Measurements from ENCODE around the gene POU3F1. TPM values are rescaled to one million over a fixed set of nuclear protein-coding genes. Genes with fewer than 3 reads are reported as not detected.

Gene POU3F1
- total and polyA plus RNA-seq, 3 experiments from 2014 or later = 0.09 to 0.57 (median 0.44) TPM

- peak overlapping the region in 1 of 7 donors; percentile 34 for H3K4me3 Mint-ChIP-seq
- Histone ChIP-seq H3K4me3 (ENCODE audit: low read length) (no peak overlapping the region), H3K27me3 (ENCODE audit: insufficient read depth, low read length, poor library complexity, severe bottlenecking) (peaks cover 2% of the 10 kb centered on the region), H3K9me3 (ENCODE audit: low read length) (no peaks in the 10 kb centered on the region), H3K4me1 (ENCODE audit: insufficient read depth, low read length) (no peaks in the 10 kb centered on the region), H3K27ac (ENCODE audit: low read depth, low read length) (no peak overlapping the region), H3K36me3 (ENCODE audit: insufficient read depth, low read length) (no peaks in the 10 kb centered on the region)
- H3K36me3 Mint-ChIP-seq = no peaks in the 10 kb centered on the region
- ChIA-PET POLR2A (no interaction called here), CTCF (no interaction called here)
- DNase-seq = no peak
- H3K9me3 Mint-ChIP-seq = no peaks in the 10 kb centered on the region
- H3K4me1 Mint-ChIP-seq = peaks cover 11 to 21% (median 14%) of the 10 kb centered on the region in 3 donors
- H3K27me3 Mint-ChIP-seq = peaks cover 0 to 12% of the 10 kb centered on the region in 2 donors
- peak overlapping the region in 2 of 8 donors; percentile 37 to 60 for H3K27ac Mint-ChIP-seq
These were observed 3.9 kb upstream of the POU3F1 start for GRCh38 chr1:38050397-38051078.

GRCh38 chr1:38047603-38048141, 1.1 kb upstream of the POU3F1 start:
- H3K9me3 ChIP-seq (ENCODE audit: low read length) = no peaks in the 10 kb centered on the region
- Mint-ChIP-seq H3K36me3 (no peaks in the 10 kb centered on the region), H3K4me1 (peaks cover 13 to 28% (median 17%) of the 10 kb centered on the region in 3 donors), H3K27me3 (peaks cover 19 to 24% of the 10 kb centered on the region in 2 donors), H3K9me3 (no peaks in the 10 kb centered on the region), H3K27ac (no peak overlapping the region), H3K4me3 (peak overlapping the region; percentile 66 to 86 (median 77))
- H3K4me1 ChIP-seq (ENCODE audit: insufficient read depth, low read length) = peaks cover 11% of the 10 kb centered on the region
- H3K27ac ChIP-seq (ENCODE audit: low read depth, low read length) = no peak overlapping the region
- POLR2A ChIA-PET = no interaction called here
- DNase-seq = no peak
- CTCF ChIA-PET = interaction anchor here (0.8 to 1.2 kb wide), 3 partner anchors 9 to 21 kb away, joined by 3 read pairs; no protein-coding TSS in a partner anchor
- no peak overlapping the region for H3K4me3 ChIP-seq (ENCODE audit: low read length)
- H3K27me3 ChIP-seq (ENCODE audit: insufficient read depth, low read length, poor library complexity, severe bottlenecking) = peaks cover 25% of the 10 kb centered on the region
- H3K36me3 ChIP-seq (ENCODE audit: insufficient read depth, low read length) = no peaks in the 10 kb centered on the region

- Mint-ChIP-seq H3K27me3 (peaks cover 25 to 29% of the 10 kb centered on the region in 2 donors), H3K9me3 (no peaks in the 10 kb centered on the region)
- POLR2A ChIA-PET = interaction anchor here (0.9 kb wide), 1 partner anchor 17 kb away, joined by 3 read pairs; no protein-coding TSS in a partner anchor
These were observed 450 bp upstream of the POU3F1 start for GRCh38 chr1:38046884-38047602.

DNA sequence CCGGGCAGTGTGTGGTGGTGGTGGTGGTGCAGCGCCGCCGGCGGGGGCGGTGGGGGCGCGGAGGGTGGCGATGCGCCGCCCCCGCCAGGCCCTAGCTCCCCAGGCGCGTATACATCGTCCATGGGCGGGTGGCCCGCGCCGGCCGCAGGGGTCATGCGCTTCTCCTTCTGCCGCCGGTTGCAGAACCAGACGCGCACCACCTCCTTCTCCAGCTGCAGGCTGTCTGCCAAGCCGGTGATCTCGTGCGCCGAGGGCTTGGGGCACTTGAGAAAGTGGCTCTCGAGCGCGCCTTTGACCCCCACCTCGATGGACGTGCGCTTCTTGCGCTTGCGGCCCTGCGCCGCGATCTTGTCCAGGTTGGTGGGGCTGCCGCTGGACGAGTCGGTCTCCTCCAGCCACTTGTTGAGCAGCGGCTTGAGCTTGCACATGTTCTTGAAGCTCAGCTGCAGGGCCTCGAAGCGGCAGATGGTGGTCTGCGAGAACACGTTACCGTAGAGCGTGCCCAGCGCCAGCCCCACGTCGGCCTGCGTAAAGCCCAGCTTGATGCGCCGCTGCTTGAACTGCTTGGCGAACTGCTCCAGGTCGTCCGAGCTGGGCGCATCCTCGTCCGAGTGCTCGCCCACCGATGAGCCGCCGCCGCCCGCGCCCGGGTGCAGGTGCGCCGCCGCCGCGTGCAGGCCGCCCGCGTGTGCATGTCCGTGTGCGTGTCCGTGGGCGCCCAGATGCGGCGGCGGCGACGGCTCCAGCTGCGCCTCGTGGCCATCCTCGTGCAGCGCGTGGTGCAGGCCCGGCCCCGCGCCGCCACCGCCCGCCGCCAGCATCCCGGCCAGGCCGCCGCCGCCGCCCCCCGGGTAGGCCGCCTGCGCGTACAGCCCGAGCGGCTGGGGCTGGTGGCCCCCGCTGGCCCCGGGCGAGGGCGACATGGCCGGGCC, 926 bp downstream of the POU3F1 start:
- no peak overlapping the region for H3K4me3 ChIP-seq (ENCODE audit: low read length)
- Mint-ChIP-seq H3K4me1 (peaks cover 11 to 21% (median 11%) of the 10 kb centered on the region in 3 donors), H3K27ac (no peak overlapping the region), H3K27me3 (peaks cover 36 to 38% of the 10 kb centered on the region in 2 donors), H3K4me3 (peak overlapping the region in 6 of 7 donors; percentile 15 to 69 (median 58)), H3K36me3 (no peaks in the 10 kb centered on the region), H3K9me3 (no peaks in the 10 kb centered on the region)
- peak in 1 of 5 donors; percentile 14 for DNase-seq
- H3K36me3 ChIP-seq (ENCODE audit: insufficient read depth, low read length) = no peaks in the 10 kb centered on the region
- peaks cover 36% of the 10 kb centered on the region for H3K27me3 ChIP-seq (ENCODE audit: insufficient read depth, low read length, poor library complexity, severe bottlenecking)
- peaks cover 11% of the 10 kb centered on the region for H3K4me1 ChIP-seq (ENCODE audit: insufficient read depth, low read length)
- H3K27ac ChIP-seq (ENCODE audit: low read depth, low read length) = no peak overlapping the region
- CTCF ChIA-PET = no interaction called here
- no peaks in the 10 kb centered on the region for H3K9me3 ChIP-seq (ENCODE audit: low read length)
- POLR2A ChIA-PET = interaction anchor here (1.2 kb wide), 1 partner anchor 15 kb away, joined by 4 read pairs; no protein-coding TSS in a partner anchor

More at GRCh38 chr1:38046884-38047602, 450 bp upstream of the POU3F1 start:
- H3K27me3 ChIP-seq (ENCODE audit: insufficient read depth, low read length, poor library complexity, severe bottlenecking) = peaks cover 30% of the 10 kb centered on the region
- H3K4me1 ChIP-seq (ENCODE audit: insufficient read depth, low read length) = peaks cover 11% of the 10 kb centered on the region
- no peak overlapping the region for H3K27ac ChIP-seq (ENCODE audit: low read depth, low read length)
- H3K36me3 Mint-ChIP-seq = no peaks in the 10 kb centered on the region
- CTCF ChIA-PET = no interaction called here
- DNase-seq = peak; percentile 61 to 81 (median 75)
- H3K4me3 Mint-ChIP-seq = peak overlapping the region; percentile 66 to 86 (median 77)
- no peaks in the 10 kb centered on the region for H3K36me3 ChIP-seq (ENCODE audit: insufficient read depth, low read length)
- H3K9me3 ChIP-seq (ENCODE audit: low read length) = no peaks in the 10 kb centered on the region
- no peak overlapping the region for H3K27ac Mint-ChIP-seq
- peaks cover 11 to 22% (median 11%) of the 10 kb centered on the region in 3 donors for H3K4me1 Mint-ChIP-seq
- peak overlapping the region; percentile 26 for H3K4me3 ChIP-seq (ENCODE audit: low read length)

GRCh38 chr1:38044221-38045215, 2.1 kb downstream of the POU3F1 start:
- Mint-ChIP-seq H3K27ac (no peak overlapping the region), H3K4me1 (peaks cover 11 to 21% (median 11%) of the 10 kb centered on the region in 3 donors), H3K9me3 (no peaks in the 10 kb centered on the region), H3K36me3 (no peaks in the 10 kb centered on the region), H3K4me3 (peak overlapping the region; percentile 54 to 86 (median 78)), H3K27me3 (peaks cover 43 to 48% of the 10 kb centered on the region in 2 donors)
- H3K4me3 ChIP-seq (ENCODE audit: low read length) = no peak overlapping the region
- peaks cover 36% of the 10 kb centered on the region for H3K27me3 ChIP-seq (ENCODE audit: insufficient read depth, low read length, poor library complexity, severe bottlenecking)
- H3K9me3 ChIP-seq (ENCODE audit: low read length) = no peaks in the 10 kb centered on the region
- ChIA-PET CTCF (interaction anchor here (1.0 kb wide), 1 partner anchor 27 kb away, joined by 3 read pairs; no protein-coding TSS in a partner anchor), POLR2A (interaction anchor here (1.2 kb wide), 1 partner anchor 14 kb away, joined by 4 read pairs; no protein-coding TSS in a partner anchor)
- DNase-seq = no peak
- H3K27ac ChIP-seq (ENCODE audit: low read depth, low read length) = no peak overlapping the region
- peaks cover 11% of the 10 kb centered on the region for H3K4me1 ChIP-seq (ENCODE audit: insufficient read depth, low read length)
- H3K36me3 ChIP-seq (ENCODE audit: insufficient read depth, low read length) = no peaks in the 10 kb centered on the region

DNA sequence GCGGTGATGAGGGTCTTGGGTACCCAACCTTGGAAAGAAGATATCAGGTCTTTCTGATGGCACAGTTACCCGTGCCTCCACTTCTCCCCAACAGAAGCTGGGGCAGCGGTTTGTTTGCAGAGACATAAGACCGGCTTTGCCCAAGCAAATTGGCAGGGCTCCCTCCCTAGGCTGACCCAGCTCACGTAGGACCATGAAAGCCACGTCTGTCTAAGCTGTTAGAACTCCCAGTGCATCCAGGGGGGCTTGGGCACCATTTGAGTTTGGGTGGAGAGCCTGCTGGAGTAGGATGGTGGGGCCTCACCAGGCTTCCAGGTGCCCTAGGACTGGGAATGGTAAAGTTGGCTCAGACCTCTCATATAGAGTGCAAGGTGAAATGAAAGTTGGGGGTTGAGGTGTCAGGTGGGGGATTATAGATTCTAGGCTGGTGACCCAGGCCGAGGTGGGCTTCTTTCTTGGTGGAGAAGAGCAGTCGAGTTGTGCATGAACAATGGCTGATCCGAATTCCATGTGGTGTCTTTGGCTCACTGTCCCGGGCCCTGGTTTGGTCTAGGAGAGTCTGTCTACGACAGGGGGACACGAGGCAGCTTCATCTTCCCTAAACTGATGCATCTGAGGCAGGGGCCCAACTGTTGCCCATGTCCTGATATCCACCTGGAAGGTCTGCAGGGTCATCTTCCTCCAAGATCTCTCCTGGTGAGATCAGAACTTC, 3.4 kb downstream of the POU3F1 start:
- Histone ChIP-seq H3K27ac (ENCODE audit: low read depth, low read length) (no peak overlapping the region), H3K36me3 (ENCODE audit: insufficient read depth, low read length) (no peaks in the 10 kb centered on the region), H3K27me3 (ENCODE audit: insufficient read depth, low read length, poor library complexity, severe bottlenecking) (peaks cover 36% of the 10 kb centered on the region), H3K4me1 (ENCODE audit: insufficient read depth, low read length) (peaks cover 11% of the 10 kb centered on the region), H3K4me3 (ENCODE audit: low read length) (no peak overlapping the region), H3K9me3 (ENCODE audit: low read length) (no peaks in the 10 kb centered on the region)
- Mint-ChIP-seq H3K36me3 (no peaks in the 10 kb centered on the region), H3K4me3 (peak overlapping the region in 5 of 7 donors; percentile 47 to 86 (median 64)), H3K4me1 (peaks cover 11 to 21% (median 11%) of the 10 kb centered on the region in 3 donors), H3K9me3 (no peaks in the 10 kb centered on the region), H3K27me3 (peaks cover 45 to 59% of the 10 kb centered on the region in 2 donors), H3K27ac (peak overlapping the region in 2 of 8 donors; percentile 27 to 77)
- ChIA-PET POLR2A (no interaction called here), CTCF (no interaction called here)
- DNase-seq = no peak

Measured in CD8-positive, alpha-beta memory T cell (primary cell).